SK-N-MC (cell line): Measurements from ENCODE around the gene PKD2L2.

Experiments used
- EZH2 ChIP-seq: fragments of 200-600 bp; sonication (generic); IDR thresholded peaks from one replicate; pipeline ENCODE4 v1.6.1; 2017; ENCODE audit warnings: antibody characterized with exemption
- POLR2AphosphoS5 ChIP-seq: IDR thresholded peaks from 2 replicates; pipeline ENCODE4 v1.6.1; 2012; ENCODE audit warnings: mild to moderate bottlenecking, low read depth, low read length, borderline replicate concordance

DNA sequence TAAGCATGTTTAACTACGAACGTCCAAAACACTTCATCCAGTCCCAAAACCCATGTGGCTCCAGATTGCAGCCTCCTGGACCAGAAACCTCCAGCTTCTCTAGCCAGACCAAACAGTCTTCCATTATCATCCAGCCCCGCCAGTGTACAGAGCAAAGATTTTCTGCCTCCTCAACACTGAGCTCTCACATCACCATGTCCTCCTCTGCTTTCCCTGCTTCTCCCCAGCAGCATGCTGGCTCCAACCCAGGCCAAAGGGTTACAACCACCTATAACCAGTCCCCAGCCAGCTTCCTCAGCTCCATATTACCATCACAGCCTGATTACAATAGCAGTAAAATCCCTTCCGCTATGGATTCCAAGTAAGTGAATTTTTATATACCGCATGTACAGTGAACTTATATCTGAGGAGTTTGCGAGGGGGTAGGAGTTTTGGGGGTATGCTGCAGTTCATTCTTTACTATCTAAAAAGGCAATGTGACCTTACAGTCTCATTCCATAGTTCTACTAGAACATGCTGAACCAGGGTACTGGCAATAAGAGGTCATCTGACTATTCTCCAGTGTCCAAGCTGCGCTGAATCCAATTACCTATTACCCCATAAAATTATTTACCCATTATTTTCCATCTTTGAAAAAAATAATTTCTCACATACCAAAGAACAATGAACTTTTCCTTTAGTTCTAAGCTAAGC is 18.5 kb upstream of the PKD2L2 start:
- no peak for TF ChIP-seq EZH2
- no peak for TF ChIP-seq POLR2AphosphoS5
